ENCODE measurements around the gene SAMD11.
"Not testable (repeated sequence)": the region's sequence is repeated elsewhere in the genome, so short reads cannot be mapped to it uniquely, and the experiment has no call there.

The SAMD11 gene

GRCh38 chr1:982765-983436 is 59.2 kb downstream of the SAMD11 start:
- DNase-seq (ENCODE audit: low read depth, low spot score), result no peak
- no peak overlapping the region for H3K27ac ChIP-seq

GRCh38 chr1:983798-984475 is 60.2 kb downstream of the SAMD11 start:
- no peak overlapping the region for H3K27ac ChIP-seq
- no peak for DNase-seq (ENCODE audit: low read depth, low spot score)

GRCh38 chr1:984476-984814 is 60.7 kb downstream of the SAMD11 start:
- no peak overlapping the region for H3K27ac ChIP-seq
- no peak for DNase-seq (ENCODE audit: low read depth, low spot score)

GRCh38 chr1:985126-985525 is 61.4 kb downstream of the SAMD11 start:
- H3K27ac ChIP-seq, result no peak overlapping the region
- no peak for DNase-seq (ENCODE audit: low read depth, low spot score)

- DNase-seq (ENCODE audit: low read depth, low spot score); H3K27ac ChIP-seq: not testable (repeated sequence)
Observed at GRCh38 chr1:988061-988460, 64.3 kb downstream of the SAMD11 start.

- not testable (repeated sequence) for H3K27ac ChIP-seq; DNase-seq (ENCODE audit: low read depth, low spot score)
Observed at GRCh38 chr1:991275-991674, 67.6 kb downstream of the SAMD11 start.

GRCh38 chr1:991895-992294 is 68.2 kb downstream of the SAMD11 start:
- H3K27ac ChIP-seq, result no peak overlapping the region
- DNase-seq (ENCODE audit: low read depth, low spot score), result no peak

GRCh38 chr1:992362-992761 is 68.6 kb downstream of the SAMD11 start:
- no peak overlapping the region for H3K27ac ChIP-seq
- no peak for DNase-seq (ENCODE audit: low read depth, low spot score)

- no peak overlapping the region for H3K27ac ChIP-seq
- DNase-seq (ENCODE audit: low read depth, low spot score), result no peak
Observed at GRCh38 chr1:993379-993995, 69.8 kb downstream of the SAMD11 start.
